ENCODE measurements around the gene MED6.

MED6 gene

DNA sequence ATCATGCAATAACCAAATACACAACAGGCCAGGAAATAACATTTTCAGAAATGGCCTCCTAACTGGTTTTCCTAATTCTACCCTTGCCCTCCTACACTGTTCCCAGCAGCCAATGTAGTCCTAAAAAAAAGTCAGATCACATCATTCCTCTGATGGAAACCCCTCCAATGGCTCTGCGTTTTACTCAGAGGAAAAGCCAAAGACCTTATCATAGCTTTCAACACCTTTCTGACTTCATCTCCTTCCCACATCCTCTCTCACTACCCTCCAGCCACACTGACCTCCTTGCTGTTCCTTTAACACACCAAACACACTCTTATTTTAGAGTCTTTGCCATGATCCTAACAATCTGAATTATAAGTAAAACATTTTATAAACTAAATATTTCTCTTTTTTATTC is 1.1 kb downstream of the MED6 start:
- no peak for DNase-seq (ENCODE audit: low read depth, low spot score)

DNA sequence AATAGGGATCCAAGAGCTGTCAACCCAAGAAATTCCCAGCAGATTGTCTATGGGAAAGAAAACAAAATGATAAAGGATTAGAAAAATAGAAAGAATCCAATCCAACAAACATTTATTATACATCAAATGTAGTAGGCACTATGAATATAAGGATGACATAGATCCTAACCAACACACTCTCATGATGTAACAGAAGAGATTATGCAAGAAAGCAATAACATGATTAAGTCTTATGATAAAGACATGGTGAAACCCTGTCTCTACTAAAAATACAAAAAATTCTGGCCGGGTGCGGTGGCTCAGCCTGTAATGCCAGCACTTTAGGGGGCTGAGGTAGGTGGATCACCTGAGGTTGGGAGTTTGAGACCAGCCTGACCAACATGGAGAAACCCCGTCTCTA is 2.7 kb downstream of the MED6 start:
- no peak for DNase-seq (ENCODE audit: low read depth, low spot score)

DNA sequence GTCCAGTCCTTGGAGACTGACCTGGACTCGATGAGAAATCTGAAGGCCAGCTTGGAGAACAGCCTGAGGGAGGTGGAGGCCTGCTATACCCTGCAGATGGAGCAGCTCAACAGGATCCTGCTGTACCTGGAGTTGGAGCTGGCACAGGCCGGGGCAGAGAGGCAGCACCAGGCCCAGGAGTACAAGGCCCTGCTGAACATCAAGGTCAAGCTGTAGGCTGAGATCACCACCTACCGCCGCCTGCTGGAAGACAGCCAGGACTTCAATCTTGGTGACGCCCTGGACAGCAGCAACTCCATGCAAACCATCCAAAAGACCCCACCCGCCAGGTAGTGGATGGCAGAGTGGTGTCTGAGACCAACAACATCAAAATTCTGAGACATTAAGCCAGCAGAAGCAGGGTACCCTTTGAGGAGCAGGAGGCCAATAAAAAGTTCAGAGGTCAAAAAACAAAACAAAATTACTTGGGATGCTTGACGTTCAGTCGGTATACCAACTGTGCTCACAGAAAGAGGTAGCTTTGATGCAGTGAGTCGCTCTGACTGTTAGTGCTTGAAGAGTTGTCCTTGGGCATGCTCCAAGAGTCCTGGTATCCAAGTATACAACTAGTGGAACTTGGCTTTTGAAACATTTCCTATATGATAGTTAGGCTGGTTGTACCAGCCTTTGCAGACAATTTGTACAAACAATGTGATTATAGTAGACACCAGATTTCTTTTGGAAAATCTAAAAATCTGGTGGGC is 4.8 kb downstream of the MED6 start:
- DNase-seq (ENCODE audit: low read depth, low spot score) = no peak

DNA sequence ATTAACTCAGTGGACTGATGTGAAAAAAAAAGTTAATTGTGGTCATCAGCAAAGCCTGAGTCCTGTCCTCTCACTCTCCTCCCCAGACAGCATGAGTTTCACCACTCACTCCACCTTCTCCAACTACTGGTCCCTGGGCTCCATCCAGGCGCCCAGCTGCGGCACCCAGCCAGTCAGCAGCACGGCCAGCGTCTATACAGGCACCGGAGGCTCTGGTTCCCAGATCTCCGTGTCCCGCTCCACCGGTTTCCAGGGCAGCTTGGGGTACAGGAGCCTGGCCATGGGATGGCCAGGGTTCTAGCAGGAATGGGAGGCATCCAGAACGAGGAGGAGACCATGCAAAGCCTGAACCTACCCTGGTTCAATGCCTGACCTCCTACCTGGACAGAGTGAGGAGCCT is 6.0 kb downstream of the MED6 start:
- DNase-seq (ENCODE audit: low read depth, low spot score) = no peak

DNA sequence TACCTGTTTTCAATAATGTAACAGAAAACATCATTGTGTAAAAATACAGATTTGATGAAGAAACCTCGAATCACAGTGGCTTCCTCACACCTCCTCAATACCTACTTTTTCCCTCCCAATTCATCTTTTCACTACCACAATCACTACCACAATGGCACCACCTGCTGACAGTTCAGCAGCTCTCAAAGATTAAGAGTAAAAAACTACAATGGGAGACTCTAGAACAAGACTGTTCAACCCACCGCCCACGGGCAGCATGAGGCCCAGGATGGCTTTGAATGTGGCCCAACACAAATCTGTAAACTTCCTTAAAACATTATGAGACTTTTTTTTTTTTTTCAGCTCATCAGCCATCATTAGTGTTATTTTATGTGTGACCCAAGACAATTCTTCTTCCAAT is 15.2 kb downstream of the MED6 start:
- no peak for DNase-seq (ENCODE audit: low read depth, low spot score)

DNA sequence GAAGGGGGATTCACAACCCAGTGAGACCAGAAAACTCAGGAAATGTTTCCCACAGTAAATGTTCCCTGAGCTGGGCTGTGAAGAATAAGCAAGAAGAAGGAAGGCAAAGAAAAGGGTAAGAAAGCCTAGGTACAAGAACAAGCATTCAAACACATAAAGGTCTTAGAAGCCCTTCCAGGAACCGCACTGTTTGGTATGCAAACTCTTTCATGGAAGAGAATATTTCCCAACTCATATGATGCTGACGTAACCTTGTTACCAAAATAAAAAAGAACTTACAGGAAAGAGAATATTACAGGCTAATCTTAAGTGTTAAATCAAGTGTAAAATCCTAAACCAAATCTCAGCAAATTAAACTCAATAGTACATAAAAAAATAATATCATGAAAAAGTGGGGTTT is 23.6 kb downstream of the MED6 start:
- DNase-seq (ENCODE audit: low read depth, low spot score) = no peak

DNA sequence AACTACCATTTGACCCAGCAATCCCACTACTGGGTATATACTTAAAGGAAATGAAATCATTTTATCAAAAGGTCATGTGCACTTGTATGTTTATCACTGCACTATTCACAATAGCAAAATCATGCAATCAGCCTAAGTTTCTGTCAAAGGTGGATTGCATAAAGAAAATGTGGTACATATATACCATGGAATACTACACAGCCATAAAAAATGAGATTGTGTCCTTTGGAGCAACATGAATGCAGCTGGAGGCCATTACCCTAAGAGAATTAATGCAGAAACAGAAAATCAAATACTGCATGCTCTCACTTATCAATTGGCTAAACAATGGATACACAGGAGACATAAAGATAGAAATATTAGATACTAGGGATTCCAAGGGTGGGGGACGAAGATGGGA is 27.4 kb downstream of the MED6 start:
- no peak for DNase-seq (ENCODE audit: low read depth, low spot score)

DNA sequence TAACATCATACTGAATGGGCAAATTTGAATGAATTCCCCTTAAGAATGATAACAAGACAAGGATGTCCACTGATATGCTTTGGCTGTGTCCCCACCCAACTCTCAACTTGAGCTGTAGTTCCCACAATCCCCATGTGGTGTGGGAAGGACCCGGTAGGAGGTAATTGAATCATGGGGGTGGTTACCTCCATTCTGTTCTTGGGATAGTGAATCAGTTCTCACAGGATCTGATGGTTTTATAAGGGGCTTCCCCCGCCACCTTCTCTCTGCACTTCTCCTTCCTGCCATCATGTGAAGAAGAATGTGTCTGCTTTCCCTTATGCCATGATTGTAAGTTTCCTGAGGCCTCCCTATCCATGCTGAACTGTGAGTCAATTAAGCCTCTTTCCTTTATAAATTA is 29.3 kb downstream of the MED6 start:
- no peak for DNase-seq (ENCODE audit: low read depth, low spot score)

DNA sequence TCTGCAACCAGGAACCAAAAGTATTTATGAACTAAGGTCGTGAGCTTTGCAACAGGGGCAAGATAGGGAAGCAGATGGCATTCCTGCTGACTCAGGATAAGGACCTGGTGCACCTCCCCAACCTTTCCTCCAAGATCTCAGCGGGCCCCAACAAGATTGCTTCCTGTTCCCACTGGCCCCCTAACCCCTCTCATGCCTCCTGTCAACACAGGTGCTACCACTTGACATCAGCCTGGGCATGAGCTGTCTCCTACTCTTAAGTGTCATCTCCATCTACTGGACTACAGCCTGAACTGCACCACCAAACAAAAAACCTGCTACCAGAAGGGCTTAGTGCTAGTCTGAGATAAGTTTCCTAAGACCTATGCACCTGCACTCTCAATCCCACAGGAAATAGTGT is 32.7 kb downstream of the MED6 start:
- DNase-seq (ENCODE audit: low read depth, low spot score) = no peak

DNA sequence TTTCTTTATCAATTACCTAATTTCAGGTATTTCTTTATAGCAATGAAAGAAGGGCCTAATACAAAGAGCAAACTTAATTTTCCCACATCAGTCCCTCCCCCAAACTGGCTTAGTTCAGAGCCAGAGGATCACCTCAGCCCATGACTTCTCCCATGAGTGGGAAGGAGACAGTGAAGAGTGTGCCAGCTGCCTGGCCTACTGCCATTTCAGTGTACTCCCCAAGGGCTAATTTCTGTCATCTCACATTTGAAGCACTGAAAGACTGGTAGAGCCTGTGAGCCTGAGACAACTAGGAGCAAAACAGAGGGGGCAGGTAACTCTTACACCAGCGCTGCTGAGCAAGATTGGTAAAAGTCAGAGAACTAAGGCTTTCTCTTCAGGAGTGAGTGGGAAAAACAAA is 36.6 kb downstream of the MED6 start:
- DNase-seq (ENCODE audit: low read depth, low spot score) = no peak

DNA sequence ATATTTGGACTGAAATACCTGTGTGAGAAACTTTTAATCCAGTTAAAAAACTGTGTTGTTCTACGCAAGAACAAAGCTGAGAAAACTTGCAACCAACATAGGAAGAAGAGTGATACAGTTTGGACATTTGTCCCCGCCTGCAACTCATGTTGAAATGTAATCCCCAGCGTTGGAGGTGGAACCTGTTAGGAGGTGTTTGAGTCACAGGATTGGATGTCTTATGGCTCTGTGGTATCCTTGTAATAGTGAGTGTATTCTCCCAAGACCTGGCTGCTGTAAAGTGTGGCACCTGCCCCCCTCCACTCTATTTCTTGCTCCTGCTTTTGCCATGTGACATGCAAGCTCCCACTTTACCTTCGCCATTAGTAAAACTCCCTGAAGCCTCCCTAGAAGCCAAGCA is 37.0 kb downstream of the MED6 start:
- no peak for DNase-seq (ENCODE audit: low read depth, low spot score)

DNA sequence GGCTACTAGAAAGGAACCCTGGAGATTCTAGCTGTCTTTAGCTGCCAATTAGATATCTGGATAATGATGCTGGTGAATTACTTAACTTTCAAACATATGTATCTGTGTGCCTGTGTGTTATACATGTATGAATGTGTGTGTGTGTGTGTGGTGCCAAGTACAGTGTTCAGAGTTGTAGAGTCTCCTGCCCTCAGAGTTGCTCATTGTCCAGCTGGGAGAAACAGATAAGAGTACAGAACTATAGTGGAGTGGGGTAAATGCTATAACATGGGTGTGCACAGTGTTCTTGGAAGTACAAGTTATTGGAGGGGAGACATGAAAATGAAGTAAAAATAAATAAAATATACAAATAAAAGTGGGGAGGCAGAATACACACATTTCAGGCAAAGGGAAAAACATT is 42.1 kb downstream of the MED6 start:
- no peak for DNase-seq (ENCODE audit: low read depth, low spot score)

DNA sequence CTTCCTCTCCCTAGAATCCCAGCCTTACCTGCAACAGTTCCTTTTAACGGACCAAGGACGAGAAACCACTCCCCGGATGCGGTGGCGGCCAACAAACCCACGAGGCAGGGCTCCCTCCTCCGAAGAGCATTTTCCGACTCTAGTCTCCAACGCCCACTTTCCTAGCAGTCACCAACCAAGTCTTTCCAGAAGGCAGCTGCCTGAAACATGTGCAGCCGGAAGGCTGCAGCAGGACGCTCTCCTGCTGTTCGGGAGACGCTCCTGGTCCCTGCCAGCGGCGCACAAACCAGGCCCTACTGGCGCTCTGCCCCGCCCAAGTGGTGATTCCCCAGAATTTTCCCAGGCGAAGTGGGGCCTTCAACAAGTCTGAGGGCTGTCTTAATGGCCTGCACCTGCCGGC is 44.6 kb downstream of the MED6 start:
- DNase-seq (ENCODE audit: low read depth, low spot score) = no peak

DNA sequence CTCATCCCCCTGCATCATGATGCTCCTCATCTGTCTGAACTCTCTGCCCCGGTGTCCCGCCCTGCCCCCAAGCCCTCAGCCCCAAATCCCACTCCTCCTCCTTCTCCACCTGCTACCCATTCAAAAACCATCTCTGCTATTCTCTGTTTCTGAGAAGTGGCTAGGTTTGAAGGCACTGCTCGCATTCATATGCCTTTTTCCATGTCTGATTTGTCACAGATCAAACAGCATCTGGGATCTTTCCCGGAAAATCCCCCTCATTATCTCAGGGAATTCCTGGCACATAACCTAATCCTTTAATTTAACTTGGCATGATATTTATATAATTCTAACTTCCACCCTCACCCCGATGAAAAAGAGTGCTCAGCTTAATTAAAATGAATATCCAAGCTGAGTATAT is 62.4 kb downstream of the MED6 start:
- no peak for DNase-seq (ENCODE audit: low read depth, low spot score)

DNA sequence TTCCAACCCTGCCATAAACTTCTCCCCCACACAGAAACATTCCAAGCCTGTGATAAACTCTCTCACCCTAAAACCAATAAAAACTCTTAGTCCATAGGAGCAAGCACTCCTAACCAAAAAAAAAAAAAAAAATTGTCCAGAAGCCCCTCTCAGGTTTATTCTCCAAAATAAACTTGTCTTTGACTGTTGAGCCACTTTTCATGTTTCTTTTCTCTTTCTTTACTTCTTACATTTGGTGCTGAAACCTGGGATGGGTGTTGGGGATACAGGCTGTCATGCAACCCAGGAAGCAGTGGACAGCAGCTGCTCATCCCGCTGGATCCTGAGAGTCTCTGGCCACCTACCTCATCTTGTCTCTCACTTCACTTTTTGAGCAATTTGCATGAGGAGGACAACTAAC is 63.6 kb downstream of the MED6 start:
- DNase-seq (ENCODE audit: low read depth, low spot score) = no peak

DNA sequence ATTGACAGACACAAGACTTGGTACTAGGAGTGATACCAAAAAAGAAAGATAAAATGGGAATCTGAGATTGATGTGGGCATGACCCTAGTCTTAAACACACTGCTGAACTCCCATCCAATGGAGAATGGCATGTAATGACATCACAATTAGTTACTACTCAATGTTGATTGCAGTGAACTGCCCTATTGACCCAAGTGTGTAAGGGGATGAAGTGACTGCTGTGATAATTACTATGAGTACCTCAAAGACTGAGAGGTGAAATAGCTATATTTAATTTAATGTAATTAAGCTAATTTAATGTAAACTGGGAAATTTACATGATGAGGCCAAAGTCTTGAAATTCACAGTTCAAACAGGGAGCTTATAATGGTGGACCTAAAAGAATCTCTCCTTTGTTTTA is 65.6 kb downstream of the MED6 start, which contains the start of gene ADAM20:
Gene ADAM20 (minus strand): TSS at position 101 of the 400 bp plus-strand sequence. CDS start 10,247 bp downstream, outside the sequence.
- no peak for DNase-seq (ENCODE audit: low read depth, low spot score)
